NCI-H1694 (cell line): ENCODE data around the gene ASIC4.

ENCODE experiments used
- DNase-seq: peaks from one replicate; lab custom pipeline; 2025; lab: John Stamatoyannopoulos, UW

Gene ASIC4

GRCh38 chr2:219551441-219552381 lies 37.4 kb downstream of the ASIC4 start:
- DNase-seq = no peak

- DNase-seq = peak; percentile 56
These were observed 38.3 kb downstream of the ASIC4 start for GRCh38 chr2:219552382-219553167.

DNA sequence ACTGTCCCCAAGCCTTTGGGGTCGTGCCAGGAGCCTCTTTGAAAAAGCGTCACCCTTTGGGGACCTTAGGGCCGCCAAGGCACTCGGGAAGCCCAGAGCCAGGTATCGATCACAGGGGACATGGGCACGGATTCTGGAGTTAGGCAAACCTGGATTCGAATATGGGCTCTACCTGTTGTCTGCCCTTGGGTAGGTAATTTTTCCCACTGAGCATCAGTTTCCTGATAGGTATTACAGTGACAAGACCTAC lies 38.8 kb downstream of the ASIC4 start:
- no peak for DNase-seq

DNA sequence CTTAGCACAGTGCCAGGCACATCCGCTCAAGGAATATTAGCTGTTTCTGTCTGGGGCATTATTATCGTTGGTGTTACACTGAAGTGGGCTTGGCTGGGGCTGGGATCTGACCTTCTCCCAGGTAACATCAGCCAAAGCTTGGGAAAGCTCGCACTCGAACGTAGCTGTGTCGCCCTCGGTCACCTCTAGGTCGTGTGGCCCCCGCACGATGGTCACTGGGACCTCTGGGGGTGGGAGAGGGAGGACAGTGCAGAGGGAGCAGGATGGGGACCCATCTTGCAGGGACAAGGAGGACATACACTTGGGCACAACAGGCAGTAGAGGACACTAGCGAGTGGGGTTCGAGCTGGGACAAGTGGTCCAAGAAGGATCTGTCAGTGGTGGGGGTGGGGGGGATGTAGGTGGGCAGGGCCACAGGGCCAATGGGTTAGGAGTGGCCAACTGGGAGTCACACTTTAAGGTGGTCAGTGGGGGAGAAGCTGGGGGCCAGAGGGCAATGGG lies 39.2 kb downstream of the ASIC4 start:
- DNase-seq = no peak

- no peak for DNase-seq
These were observed 40.1 kb downstream of the ASIC4 start for GRCh38 chr2:219554350-219554749.

GRCh38 chr2:219555956-219556355 lies 41.7 kb downstream of the ASIC4 start:
- DNase-seq = no peak

DNA sequence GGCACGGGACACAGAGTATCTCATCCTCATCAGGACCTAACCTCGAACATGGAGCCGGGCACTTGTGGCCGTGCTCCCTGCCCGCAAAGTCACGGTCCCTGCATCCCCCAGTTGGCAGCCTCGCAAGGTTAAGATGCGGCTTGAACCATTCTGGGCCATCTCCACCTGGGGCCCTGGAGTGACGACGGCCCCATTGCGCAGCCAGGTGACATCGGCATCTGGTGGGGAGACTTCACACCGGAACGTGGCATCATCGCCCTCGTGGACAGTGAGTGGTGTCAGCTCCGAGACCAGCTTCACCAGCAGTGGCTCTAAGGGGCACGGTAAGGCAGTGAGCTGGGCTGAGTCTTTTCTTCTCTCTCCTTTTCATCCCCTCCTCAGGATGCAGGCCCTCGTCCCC lies 42.1 kb downstream of the ASIC4 start:
- DNase-seq = no peak

DNA sequence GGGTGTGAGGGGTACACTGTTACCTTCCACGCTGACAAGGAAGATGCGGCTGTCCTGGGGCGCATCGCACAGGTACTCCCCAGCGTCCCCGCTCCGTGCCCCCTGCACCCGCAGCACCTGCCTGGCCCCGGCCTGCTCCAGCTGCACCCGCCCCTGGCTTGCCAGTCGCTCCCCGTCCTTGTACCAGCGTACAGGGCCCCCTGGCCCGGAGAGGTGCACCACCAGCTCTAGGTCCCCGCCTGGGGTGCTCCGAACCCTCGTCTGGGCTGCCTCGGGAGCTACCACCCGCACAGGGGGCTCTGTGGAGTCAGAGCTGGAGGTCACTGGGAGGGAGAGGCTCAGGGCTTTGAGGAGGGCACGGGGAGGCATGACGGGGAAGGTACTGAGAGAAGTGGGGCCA lies 43.0 kb downstream of the ASIC4 start:
- no peak for DNase-seq

DNA sequence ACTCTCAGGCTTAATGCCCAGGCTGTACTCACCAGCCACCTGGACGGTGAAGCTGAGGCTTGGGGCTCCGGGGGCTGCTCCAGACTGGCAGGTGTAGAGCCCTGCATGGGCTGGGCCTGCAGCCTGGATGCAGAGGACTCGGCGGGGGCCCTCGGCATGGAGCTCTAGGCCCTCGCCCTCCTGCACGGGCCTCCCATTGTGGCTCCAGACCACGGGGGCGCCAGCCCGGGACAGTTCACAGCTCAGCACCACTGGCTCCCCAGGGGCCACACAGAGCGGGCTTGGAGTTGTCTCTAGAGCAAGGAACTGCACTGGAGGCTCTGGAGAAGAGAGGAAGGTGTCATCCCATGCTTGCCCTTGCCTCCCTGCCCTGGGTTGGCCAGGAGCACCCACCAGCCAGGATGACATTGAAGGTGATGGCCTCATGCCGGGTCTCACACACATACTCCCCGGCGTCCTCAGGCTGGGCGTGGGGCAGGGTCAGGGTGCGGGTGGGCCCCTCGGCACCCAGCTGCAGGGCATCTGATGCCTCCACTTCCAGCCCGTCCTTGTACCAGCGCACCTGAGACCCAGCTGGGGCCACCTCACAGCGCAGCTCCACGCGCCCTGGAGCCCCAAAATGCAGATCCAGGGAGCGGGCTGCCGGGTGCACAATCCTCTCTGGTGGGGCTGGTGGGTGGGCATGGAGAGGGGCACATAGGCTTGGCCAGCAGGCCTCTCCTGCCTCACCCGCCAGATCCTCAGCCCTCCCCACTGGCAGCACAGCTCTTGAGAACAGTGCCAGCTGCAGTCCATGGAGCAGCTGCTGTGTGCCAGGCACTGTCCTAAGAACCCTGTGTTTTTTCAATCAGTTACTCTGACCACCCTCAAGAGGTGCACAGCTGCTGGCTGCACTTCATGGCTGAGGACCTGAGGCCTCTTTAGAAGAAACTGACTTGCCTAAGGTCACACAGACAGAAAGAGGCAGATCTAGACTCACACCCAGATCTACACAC lies 43.8 kb downstream of the ASIC4 start:
- DNase-seq = no peak

- DNase-seq = no peak
These were observed 45.1 kb downstream of the ASIC4 start for GRCh38 chr2:219559156-219559915.

DNA sequence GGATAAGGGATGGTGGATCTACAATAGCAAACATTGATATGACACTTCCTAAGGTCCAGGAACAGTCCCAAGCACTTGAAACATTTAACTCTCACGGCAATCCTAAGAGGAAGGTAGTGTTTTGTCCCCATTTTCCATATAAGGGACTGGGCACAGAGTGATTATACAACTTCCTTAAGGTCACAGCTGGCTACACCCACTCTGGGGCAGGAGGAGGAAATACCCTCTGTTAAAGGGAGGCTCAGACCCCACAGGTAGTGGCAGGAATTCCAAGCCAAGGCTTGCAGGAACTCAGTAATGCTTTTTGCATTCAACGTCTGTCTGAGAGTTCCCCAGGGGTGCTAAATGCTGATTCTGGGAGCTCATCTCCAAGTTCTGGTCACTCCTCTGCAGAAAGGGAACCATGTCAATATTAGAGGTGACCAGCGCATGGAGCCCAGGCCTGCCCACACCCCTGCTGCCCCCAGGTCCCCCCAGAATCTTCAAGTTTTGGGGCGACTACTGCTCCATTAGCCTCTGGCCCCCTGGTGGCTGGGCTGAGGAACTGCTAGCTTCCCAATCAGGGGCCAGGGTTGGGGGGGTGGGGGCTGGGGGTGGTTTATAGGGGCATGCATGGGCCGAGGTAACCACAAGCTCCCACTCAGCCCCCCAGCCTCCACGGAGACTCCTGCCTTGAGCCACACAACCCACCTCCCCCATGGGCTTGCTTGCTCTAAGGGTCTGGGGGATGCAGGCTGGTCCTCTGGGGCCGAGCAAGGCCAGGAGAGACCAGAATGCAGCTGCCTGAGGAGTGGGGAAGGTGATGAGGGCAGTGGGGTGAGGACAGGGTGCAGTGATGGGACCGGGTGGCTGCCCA lies 46.0 kb downstream of the ASIC4 start:
- DNase-seq = no peak

DNA sequence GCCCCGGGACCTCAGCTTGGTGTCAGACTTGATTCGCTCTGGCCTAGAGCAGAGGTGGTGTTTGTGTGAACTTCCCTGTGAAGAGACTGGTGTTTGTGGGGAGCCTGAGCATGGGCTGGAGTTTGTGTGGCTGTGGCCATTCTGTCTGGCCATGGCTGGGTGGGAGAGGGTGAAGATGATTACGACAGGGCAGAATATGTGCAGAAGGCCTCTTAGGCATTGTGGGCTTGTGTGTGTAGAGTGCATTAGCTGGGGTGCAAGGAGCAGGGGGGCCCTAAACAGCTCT lies 46.6 kb downstream of the ASIC4 start:
- DNase-seq = no peak

GRCh38 chr2:219561179-219562048 lies 47.1 kb downstream of the ASIC4 start:
- no peak for DNase-seq

DNA sequence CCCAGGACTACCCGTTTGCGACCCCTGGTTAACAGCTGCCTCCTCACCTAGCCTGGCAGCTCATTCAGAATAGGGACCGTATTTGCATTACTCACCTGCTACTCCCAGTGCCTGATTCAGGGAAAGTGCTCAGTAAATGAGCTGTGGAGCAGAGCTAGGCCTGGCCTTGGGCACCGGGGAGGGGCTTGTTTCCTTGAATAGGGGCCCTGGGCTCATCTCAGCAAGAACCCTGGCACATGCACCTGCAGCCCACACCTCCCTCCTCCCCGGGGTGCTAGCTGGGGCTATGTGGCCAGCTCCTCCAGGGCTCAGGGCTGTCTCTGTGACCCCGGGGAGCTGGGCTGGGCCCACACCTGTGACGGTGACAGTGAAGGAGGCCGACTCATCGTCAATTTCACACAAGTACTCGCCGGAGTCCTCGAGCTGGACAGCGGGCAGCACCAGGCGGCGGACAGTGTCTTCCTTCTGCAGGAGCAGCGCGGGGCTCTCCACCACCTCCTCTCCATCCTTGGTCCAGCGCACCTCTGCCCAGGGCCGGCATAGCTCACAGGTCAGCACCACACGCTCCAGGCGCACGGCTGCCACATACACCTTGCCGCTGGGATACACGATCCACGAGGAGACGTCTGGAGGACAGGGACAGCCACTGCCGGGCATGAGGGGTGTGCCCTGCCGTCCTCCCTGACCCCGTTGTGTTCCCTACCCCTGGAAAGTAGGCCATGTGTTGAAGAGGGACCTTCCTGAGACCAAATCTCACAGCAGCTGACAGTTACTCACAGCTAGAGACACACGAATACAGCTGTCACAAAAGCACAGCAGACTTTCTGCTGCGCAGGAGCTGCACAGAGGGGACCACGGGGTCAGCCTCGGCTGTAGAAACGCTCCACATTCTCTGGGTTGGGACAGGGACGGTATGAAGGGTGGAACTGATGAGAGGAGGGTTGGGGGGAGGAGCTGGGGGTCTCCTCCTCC lies 48.1 kb downstream of the ASIC4 start:
- DNase-seq = no peak

- DNase-seq = no peak
These were observed 49.1 kb downstream of the ASIC4 start for GRCh38 chr2:219563271-219563928.

DNA sequence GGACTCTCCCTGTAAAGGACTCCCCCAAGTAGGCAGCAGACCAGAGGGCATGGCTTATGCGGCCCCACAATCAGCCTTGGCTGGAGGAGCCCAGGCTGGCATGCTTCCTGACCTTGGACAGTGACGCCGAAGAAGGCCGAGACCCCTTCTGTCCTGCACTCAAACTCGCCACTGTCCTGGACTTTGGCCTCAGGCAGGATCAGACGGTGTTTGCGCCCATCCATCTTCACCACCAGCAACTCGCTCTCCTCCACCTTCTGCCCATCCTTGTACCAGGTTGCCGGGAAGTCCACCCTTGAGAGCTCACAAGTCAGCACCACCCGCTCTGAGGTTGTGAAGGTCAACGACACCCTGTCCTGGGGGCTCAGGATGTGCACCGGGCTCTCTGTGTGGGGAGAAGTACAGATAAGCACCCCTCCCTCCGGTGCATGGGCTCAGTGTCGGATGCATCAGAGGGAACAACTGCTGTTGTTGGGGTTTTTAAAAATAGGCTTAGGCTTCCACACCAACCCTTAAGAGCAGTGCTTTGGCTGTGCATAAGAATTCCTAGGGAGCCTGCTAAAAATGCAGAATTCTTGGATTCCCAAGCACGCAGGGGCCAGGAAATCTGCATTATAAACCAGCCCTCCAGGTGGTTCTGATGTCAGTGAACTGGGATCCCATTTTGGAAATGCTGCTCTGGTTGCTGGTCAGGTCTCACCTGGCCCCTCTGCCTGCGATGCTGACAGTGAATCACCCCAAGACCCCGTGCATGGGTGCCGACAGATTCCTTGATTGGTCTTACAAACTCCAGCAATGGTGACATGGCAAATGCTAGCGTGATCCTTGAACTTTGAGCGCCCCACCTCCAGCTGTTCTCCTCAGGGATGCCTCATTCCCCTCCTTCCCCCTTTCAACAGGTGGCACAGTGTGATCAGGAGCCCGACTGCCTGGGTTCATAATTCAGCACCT lies 51.1 kb downstream of the ASIC4 start:
- DNase-seq = no peak

DNA sequence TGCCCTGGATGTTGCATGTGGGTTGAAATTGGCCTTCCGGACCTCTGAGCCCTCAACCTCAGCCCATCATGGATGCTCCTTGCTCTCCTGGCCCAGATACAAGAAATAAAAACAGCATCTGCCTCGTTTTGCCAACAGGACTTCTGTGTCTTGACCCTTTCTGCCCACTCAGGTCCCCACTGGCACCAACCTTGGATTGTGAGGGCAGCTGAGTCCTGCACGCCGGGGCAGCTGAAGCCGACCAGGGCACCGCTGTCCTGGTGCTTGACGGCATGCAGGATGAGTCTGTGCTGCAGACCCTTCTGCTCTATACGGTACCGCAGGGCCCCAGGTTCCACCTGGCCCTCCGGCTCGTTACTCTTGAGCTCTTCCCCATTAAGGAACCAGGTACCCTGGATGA lies 52.4 kb downstream of the ASIC4 start:
- DNase-seq = no peak
